ENCODE measurements around the gene SLC4A2.

Gene SLC4A2

DNA sequence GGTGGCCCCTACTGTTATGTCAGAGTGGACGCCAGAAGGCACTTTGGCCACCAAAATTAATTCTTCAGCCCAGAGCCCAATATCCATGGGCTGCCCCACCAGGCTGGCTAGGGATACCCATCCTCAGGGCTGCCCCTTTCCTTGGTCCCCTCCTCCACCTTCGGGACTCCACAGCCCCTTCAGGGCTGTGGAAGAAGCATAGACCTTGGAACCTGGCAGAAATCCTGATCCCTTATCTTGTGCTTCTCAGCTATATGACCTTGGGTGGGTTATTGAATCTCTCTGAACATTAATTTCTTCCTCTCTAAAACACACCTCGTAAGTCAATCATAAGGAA lies 24.4 kb downstream of the SLC4A2 start:
- in situ Hi-C loops (cut with HindIII; ENCODE audit: low pct_unique_long_range_greater_than_20kb, low sequenced_read_pairs), result no loop called here
- TF ChIP-seq JUND (IDR thresholded peaks at IDR 0.05; ENCODE audit: low read depth), result no peak
- no peak for DNase-seq (ENCODE audit: low read depth in 1 of 2, low spot score in 1 of 2)

DNA sequence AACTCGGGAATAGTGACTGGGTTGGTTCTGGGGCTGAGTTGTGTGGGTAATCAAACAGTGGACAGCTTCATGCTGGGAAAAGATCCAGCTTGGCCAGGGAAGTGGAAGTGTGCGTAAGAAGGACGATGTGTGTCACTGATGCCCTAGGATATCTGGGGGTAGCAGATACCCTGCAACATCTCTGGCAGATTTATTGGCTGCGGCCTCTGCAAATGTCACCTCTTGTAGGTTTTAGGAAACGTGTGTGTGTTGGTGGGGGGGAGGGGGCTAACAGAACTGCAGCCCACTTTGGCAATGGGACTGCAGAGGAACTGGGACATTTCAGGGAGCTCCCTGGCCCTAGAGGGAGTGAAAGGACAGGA lies 25.9 kb downstream of the SLC4A2 start:
- DNase-seq (ENCODE audit: low read depth in 1 of 2, low spot score in 1 of 2), result no peak
- TF ChIP-seq JUND (IDR thresholded peaks at IDR 0.05; ENCODE audit: low read depth), result no peak
- in situ Hi-C loops (cut with HindIII; ENCODE audit: low pct_unique_long_range_greater_than_20kb, low sequenced_read_pairs), result no loop called here

DNA sequence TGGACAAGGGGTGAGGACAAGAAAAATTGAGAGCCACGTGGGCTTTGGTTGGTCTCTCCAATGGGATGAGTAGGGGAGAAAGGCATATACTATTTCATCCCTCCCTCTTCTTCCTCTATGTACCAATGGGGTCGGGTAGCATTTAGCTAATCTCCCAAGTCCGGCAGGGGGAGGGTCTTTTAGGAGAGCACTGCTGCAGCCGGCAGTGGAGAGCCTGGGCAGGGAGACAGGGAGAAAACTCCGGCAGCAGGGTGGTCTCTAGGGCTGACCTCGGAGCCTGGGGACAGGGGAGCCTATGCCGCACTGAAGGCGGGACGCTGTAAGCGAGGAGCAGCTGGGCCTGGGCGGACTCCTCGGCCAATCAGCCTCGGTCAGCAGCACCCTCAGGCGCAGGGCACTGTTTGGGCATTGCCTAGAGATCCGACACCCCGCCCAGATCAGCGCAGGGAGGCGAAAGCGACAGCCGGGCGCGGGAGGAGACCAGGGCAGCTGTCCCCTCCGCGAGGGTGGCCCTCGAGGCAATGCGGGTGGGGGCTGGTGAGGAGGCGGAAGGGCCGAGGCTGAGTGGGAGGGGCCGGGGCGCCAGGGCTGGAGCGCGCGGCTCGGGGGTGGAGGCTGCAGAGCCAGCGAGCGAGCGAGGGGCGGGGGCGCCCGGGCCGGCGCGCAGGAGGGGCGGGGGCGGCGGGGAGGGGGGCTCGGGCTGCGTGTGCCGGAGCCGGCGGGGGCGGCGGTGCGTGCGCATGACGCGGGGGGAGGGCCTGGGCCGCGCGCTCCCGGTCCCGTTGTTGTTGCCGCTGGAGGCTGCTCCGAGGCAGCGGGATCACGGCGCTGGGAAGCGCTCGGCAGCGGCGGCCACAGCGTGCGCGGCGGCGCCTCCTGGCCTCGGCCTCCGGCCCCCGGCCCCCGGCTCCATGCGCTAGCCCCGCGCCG lies 26.6 kb downstream of the SLC4A2 start, which contains the start of gene AGAP3:
Gene AGAP3, plus strand, starts transcription at position 785 of the 930 bp plus-strand sequence. CDS start 267 bp downstream, outside the sequence.
- DNase-seq (ENCODE audit: low read depth in 1 of 2, low spot score in 1 of 2), result peak; percentile 73 to 94
- TF ChIP-seq JUND (IDR thresholded peaks at IDR 0.05; ENCODE audit: low read depth), result no peak
- in situ Hi-C loops (cut with HindIII; ENCODE audit: low pct_unique_long_range_greater_than_20kb, low sequenced_read_pairs), result no loop called here

DNA sequence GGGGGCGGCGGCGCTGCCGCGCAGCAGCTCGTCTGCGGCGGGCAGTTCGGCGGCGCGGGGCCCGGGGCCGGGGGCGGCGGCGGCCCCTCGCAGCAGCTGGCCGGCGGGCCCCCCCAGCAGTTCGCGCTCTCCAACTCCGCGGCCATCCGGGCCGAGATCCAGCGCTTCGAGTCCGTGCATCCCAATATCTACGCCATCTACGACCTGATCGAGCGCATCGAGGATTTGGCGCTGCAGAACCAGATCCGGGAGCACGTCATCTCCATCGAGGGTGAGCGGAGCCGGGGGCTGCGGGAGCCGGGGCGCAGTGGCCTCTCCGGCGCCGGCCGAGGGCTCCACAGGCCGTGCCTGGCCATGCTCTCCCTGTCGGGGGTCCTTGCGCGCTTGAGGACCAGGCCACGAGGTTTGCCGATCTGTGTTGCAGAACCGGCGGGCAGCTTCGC lies 27.4 kb downstream of the SLC4A2 start:
- DNase-seq (ENCODE audit: low read depth in 1 of 2, low spot score in 1 of 2), result no peak
- TF ChIP-seq JUND (IDR thresholded peaks at IDR 0.05; ENCODE audit: low read depth), result no peak
- in situ Hi-C loops (cut with HindIII; ENCODE audit: low pct_unique_long_range_greater_than_20kb, low sequenced_read_pairs), result no loop called here

DNA sequence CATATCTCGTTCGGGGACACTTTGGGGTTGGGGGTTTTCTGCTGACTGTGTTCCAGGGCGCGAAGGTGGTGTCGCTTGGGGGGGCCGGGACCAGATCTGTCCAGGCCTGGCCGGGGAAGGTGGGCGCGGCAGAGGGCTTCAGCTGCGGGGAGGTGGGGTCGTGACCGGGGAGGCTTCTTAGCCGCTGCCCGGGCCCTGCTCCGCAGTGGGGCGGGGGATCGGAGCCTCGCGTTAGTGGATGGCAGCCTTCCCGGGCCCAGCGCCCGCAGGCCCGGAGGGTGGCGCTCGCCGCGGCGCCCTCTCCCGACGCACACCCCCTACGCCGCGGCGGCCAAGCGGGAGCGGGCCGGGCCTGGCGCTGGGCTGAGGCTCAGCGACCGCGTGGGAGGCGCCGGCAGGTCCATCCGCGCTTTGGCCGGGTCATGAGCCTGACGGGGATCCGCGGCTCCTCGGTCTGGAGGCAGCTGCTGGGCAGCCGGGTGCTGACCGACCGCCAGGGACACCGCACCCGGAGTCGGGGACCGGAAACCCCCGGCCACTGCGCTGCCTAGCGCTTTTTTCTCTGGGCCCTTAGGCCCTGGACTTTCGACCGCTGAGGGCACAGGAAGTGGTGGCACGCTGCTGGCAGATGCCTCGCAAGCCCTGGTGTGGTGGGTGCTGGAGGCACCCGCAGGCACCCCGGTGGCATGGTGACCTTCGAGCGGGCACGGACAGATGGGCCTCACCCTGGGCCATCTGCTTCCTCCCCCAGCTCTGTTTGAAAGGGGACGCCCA lies 28.0 kb downstream of the SLC4A2 start:
- in situ Hi-C loops (cut with HindIII; ENCODE audit: low pct_unique_long_range_greater_than_20kb, low sequenced_read_pairs), result no loop called here

DNA sequence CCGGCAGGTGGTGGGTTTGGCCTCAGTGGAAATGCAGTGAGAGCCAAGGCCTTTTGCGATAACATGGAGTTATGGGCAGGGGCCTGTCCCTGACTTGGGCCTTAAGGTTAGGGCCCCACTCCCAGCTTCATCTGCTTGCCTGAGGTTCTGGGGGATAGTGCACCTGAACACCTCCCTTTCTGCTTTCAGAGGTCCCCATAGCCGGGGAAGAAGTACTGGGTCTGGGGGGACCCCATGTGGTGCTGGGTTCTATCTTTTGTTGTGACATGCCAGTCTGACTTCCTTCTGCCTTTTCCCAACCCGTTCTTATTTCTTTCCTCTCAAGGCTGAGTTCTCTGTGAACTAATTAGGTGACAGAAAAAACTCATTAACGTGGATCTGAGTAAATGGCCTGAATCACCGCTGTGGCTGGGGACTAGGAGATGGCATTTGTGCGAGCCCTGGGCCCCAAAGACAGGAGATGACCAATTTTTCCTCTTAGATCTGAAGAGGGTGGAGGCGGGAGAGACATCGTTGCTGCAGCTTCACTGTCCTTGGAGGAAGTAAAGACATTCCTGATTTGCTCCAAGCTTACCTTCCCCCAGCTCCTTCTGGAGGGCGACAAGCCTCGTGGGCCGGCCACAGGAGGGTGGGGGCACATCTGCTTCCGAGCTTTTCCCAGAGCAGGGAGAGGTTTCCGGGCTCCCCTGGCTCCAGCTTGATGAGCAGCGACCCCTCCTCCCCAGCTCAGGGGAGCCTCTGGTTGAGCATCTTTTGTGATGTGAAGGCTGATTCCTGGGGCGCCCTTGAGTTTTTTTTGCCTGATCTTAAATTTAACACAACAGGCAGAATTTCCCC lies 28.8 kb downstream of the SLC4A2 start:
- in situ Hi-C loops (cut with HindIII; ENCODE audit: low pct_unique_long_range_greater_than_20kb, low sequenced_read_pairs), result no loop called here
- no peak for TF ChIP-seq JUND (IDR thresholded peaks at IDR 0.05; ENCODE audit: low read depth)
- DNase-seq (ENCODE audit: low read depth in 1 of 2, low spot score in 1 of 2), result no peak

More for the DNA sequence above, 28.0 kb downstream of the SLC4A2 start:
- TF ChIP-seq JUND (IDR thresholded peaks at IDR 0.05; ENCODE audit: low read depth), result no peak
- DNase-seq (ENCODE audit: low read depth in 1 of 2, low spot score in 1 of 2), result peak; percentile 45 to 56

DNA sequence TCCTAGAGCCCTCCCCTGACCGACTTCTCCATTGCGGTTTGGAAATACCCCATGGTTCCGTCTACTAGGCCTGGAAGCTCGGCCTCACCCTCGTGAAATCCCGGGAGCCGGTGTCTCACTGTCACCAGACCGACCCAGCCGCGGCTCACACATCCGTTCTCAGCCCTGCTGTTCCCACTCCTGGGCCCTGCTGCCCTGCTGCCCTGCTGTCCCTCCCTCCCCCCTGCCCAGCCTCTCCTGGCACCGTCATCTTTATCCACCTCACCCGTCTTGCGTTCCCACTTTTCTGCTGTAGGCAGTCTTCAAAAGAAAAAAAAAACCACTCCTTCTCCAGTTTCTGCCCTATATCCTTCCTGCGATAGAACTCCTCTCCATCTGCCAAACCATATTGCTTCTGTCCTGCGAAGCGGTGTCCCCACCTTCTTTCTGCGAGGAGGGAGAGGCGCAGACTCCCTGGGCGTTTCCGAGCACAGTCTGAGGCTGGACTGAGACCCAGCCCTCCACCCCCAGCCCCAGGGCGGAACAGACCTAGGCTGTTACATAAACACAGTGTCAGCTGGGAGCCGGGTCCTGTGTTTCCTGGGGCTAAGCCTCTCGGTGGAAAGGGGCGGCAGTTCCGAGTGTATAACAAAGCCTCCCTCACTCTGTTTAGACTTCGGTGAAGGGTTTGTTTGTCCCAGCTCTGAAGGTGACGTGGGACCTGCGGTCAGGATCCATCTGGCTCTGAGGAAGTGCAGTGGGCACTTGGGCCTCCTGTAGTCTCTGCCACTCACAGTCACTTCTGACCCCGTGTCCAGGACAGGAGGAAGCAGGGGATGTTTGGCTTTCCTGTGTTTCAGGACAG lies 29.7 kb downstream of the SLC4A2 start:
- TF ChIP-seq JUND (IDR thresholded peaks at IDR 0.05; ENCODE audit: low read depth), result no peak
- no peak for DNase-seq (ENCODE audit: low read depth in 1 of 2, low spot score in 1 of 2)
- in situ Hi-C loops (cut with HindIII; ENCODE audit: low pct_unique_long_range_greater_than_20kb, low sequenced_read_pairs), result no loop called here

DNA sequence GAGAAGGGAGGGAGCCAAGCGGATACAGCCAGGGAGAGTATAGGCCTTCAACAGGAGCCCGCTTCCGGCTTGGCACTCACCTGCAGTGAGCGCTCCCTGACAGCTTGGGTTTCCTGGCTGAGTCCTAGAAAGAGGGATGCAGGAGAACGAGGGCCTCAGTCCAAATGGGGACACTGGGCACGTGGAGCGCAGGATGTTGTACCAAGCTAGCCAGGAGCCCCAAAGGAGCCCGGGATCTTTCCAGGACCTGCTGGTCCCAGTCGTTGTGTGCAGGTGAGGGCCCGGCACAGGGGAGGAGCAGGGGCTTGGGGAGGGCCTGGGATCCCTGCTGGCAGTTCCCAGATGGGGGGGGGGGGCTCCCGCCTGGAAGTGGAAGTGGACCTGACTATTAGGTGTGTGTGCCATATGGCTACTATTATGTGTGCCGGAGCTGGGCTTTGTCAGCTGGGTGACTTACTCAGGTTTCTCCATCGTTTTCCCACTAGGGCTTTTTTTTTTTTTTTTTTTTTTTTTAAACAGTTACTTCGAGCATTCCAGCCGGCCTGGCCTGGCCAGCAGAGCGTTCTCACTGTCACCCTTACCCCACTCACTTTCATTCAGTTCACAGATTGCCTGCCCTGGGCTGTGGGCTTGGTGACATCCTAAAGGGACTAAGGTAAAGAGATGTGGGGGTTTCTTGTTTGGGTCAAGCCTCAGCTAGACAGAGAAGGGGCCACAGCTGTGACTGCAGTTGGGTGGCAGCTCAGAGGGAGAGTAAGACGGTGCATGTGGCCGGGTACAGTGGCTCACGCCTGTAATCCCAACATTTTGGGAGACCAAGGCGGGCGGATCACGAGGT lies 30.7 kb downstream of the SLC4A2 start:
- in situ Hi-C loops (cut with HindIII; ENCODE audit: low pct_unique_long_range_greater_than_20kb, low sequenced_read_pairs), result no loop called here
- TF ChIP-seq JUND (IDR thresholded peaks at IDR 0.05; ENCODE audit: low read depth), result no peak
- DNase-seq (ENCODE audit: low read depth in 1 of 2, low spot score in 1 of 2), result no peak

DNA sequence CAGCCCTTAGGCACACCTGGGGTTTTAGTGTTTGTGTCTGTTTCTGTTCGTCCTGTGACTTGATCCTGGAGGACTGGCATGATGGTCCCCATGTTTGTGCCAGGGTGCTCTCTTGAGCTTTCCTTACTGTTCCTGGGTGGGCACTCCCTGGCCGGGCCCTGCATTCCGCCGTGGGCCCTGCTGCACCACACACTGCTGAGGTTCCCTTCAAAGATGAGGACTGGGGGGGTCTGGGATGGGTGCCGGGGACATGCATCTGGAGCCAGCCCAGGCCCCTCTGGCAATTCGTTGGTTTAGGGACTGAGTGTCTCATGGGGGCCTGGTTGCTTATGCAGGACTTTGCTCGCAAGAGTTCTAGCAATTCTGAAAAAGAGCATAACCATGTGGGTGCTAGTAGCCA lies 31.6 kb downstream of the SLC4A2 start:
- in situ Hi-C loops (cut with HindIII; ENCODE audit: low pct_unique_long_range_greater_than_20kb, low sequenced_read_pairs), result no loop called here
- no peak for TF ChIP-seq JUND (IDR thresholded peaks at IDR 0.05; ENCODE audit: low read depth)
- no peak for DNase-seq (ENCODE audit: low read depth in 1 of 2, low spot score in 1 of 2)

DNA sequence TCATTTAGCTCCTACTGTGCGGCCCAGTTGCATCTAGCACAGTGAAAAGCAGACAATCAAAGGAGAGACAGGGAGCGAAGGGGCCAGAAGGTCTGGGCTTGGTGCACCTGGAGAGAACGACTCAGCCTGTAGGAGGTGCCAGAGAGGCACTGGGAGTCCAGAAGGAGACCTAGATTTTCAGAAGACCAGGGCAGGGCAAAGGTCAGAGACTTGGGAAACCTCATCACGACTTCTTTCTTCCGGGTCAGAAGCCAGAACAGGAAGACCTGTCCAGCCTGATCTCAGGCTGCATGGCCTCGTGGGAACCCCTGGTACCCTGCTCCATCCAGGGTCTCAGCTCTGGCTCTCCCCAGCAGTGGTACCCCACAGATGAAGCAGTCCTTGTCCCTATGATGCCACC lies 32.0 kb downstream of the SLC4A2 start:
- in situ Hi-C loops (cut with HindIII; ENCODE audit: low pct_unique_long_range_greater_than_20kb, low sequenced_read_pairs), result no loop called here
- TF ChIP-seq JUND (IDR thresholded peaks at IDR 0.05; ENCODE audit: low read depth), result no peak
- DNase-seq (ENCODE audit: low read depth in 1 of 2, low spot score in 1 of 2), result no peak

DNA sequence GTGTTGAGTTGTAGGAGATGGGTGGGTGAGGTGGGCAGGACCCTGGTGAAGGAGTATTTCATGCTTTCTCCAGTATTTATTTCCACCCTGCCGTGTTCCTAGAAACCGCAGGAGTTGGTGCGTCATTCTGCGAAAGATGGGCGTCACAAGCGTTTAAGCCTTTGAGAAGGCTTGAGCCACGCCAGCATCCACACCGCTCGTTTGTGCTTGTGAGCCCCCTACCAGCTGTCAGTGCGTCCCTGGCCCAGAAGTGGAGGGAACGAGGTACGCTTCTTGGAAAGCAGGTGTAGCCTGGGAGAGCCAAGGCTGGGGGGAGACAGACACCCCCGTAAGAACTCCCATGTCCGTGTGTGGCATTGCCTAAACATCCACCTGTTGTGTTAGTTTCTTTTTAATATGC lies 32.6 kb downstream of the SLC4A2 start:
- in situ Hi-C loops (cut with HindIII; ENCODE audit: low pct_unique_long_range_greater_than_20kb, low sequenced_read_pairs), result no loop called here
- no peak for TF ChIP-seq JUND (IDR thresholded peaks at IDR 0.05; ENCODE audit: low read depth)
- no peak for DNase-seq (ENCODE audit: low read depth in 1 of 2, low spot score in 1 of 2)

All from T47D (cell line).